HEK293 (cell line): ENCODE data around the gene TANGO6.

Source experiments
- CTCF ChIA-PET: fragments of 350-600 bp; formaldehyde crosslinking; extraction: SDS; loops from one replicate; lab custom pipeline; 2021; ENCODE audit warnings: antibody characterized with exemption; lab: Yijun Ruan, JAX
- POLR2A ChIA-PET: fragments of 300-600 bp; formaldehyde crosslinking; extraction: SDS; loops from one replicate; lab custom pipeline; 2020; ENCODE audit warnings: antibody characterized with exemption, inconsistent platforms; lab: Yijun Ruan, JAX
- H3K27ac ChIP-seq: fragments of 200-500 bp; sonication (Bioruptor generic); 2 replicates; pipeline ENCODE4 v1.5.1; 2014; ENCODE audit warnings: low read depth, low read length, control low read depth, inconsistent platforms; ENCODE audit errors: extremely low read depth
- H3K36me3 ChIP-seq, 2 experiments: fragments of 200-500 bp in 1 of 2; sonication (Bioruptor generic) in 1 of 2; 1 replicate in 1 of 2; 2 replicates in 1 of 2; pipeline ENCODE4 v1.5.1; 2014 to 2017; ENCODE audit warnings: inconsistent platforms in 2 of 2, low read length in 2 of 2; ENCODE audit not compliant: control insufficient read depth in 2 of 2, insufficient read depth in 1 of 2
- H3K4me1 ChIP-seq: fragments of 200-500 bp; sonication (Bioruptor generic); 2 replicates; pipeline ENCODE4 v1.5.1; 2014; ENCODE audit warnings: mild to moderate bottlenecking, low read length, inconsistent platforms; ENCODE audit not compliant: control insufficient read depth, insufficient read depth
- H3K4me3 ChIP-seq: 2 replicates; pipeline ENCODE4 v1.5.1; 2011; ENCODE audit warnings: low read depth, mild to moderate bottlenecking, control low read depth, low read length, moderate library complexity
- H3K9me3 ChIP-seq: fragments of 200-500 bp; sonication (Bioruptor generic); 2 replicates; pipeline ENCODE4 v1.5.1; 2014; ENCODE audit warnings: low read depth, low read length, inconsistent platforms; ENCODE audit not compliant: control insufficient read depth, insufficient read depth
- EGR2 ChIP-seq: fragments of 450-650 bp; formaldehyde crosslinking; IDR thresholded peaks from 2 replicates; pipeline ENCODE4 v1.5.1; 2016; ENCODE audit warnings: low read depth, missing biosample characterization, missing genetic modification characterization
- GLIS2 ChIP-seq: fragments of 450-650 bp; formaldehyde crosslinking; IDR thresholded peaks from 2 replicates; pipeline ENCODE4 v1.5.1; 2016; ENCODE audit warnings: missing biosample characterization, missing genetic modification characterization
- HOXA7 ChIP-seq: sonication (generic); formaldehyde crosslinking; IDR thresholded peaks from 2 replicates; pipeline ENCODE4 v1.8.1; 2022; ENCODE audit warnings: missing genetic modification reagents, borderline replicate concordance
- IKZF3 ChIP-seq: fragments of 450-650 bp; IDR thresholded peaks from 2 replicates; pipeline ENCODE4 v1.5.0; 2018; ENCODE audit warnings: missing biosample characterization, mild to moderate bottlenecking, missing genetic modification characterization, moderate library complexity
- KLF10 ChIP-seq: fragments of 450-650 bp; IDR thresholded peaks from 2 replicates; pipeline ENCODE4 v1.5.1; 2018; ENCODE audit warnings: missing biosample characterization, mild to moderate bottlenecking, missing genetic modification characterization
- KLF9 ChIP-seq: fragments of 450-650 bp; formaldehyde crosslinking; IDR thresholded peaks from 2 replicates; pipeline ENCODE4 v1.5.1; 2016; ENCODE audit warnings: missing biosample characterization, missing genetic modification characterization, low read depth
- MEIS1 ChIP-seq: sonication (generic); formaldehyde crosslinking; IDR thresholded peaks from 2 replicates; pipeline ENCODE4 v1.8.1; 2022; ENCODE audit warnings: missing genetic modification reagents, mild to moderate bottlenecking, borderline replicate concordance
- OVOL3 ChIP-seq: fragments of 450-650 bp; formaldehyde crosslinking; IDR thresholded peaks from 2 replicates; pipeline ENCODE4 v1.5.1; 2016; ENCODE audit warnings: missing biosample characterization, missing genetic modification characterization
- PRDM1 ChIP-seq: fragments of 450-650 bp; formaldehyde crosslinking; IDR thresholded peaks from 2 replicates; pipeline ENCODE4; 2016; ENCODE audit warnings: missing biosample characterization, missing genetic modification characterization
- SALL2 ChIP-seq: fragments of 450-650 bp; formaldehyde crosslinking; IDR thresholded peaks from 2 replicates; pipeline ENCODE4 v1.5.0; 2017; ENCODE audit warnings: missing biosample characterization, mild to moderate bottlenecking, missing genetic modification characterization, borderline replicate concordance
- TCF7L2 ChIP-seq: IDR thresholded peaks from 2 replicates; pipeline ENCODE4 v1.6.1; 2011; ENCODE audit warnings: low read depth, mild to moderate bottlenecking, inconsistent platforms, low read length, moderate library complexity, borderline replicate concordance
- YY1 ChIP-seq: fragments of 450-650 bp; formaldehyde crosslinking; IDR thresholded peaks from 2 replicates; pipeline ENCODE4 v1.5.1; 2018; ENCODE audit warnings: missing biosample characterization, missing genetic modification characterization
- ZNF10 ChIP-seq: fragments of 450-650 bp; formaldehyde crosslinking; IDR thresholded peaks from 2 replicates; pipeline ENCODE4 v1.5.1; 2017; ENCODE audit warnings: missing biosample characterization, missing genetic modification characterization
- ZNF132 ChIP-seq: fragments of 450-650 bp; formaldehyde crosslinking; IDR thresholded peaks from 2 replicates; pipeline ENCODE4 v1.5.1; 2017; ENCODE audit warnings: missing biosample characterization, missing genetic modification characterization, borderline replicate concordance
- ZNF140 ChIP-seq: fragments of 450-650 bp; formaldehyde crosslinking; IDR thresholded peaks from 2 replicates; pipeline ENCODE4 v1.5.1; 2016; ENCODE audit warnings: missing biosample characterization, missing genetic modification characterization
- ZNF155 ChIP-seq: fragments of 450-650 bp; formaldehyde crosslinking; IDR thresholded peaks from 2 replicates; pipeline ENCODE4 v1.5.1; 2016; ENCODE audit warnings: missing biosample characterization, missing genetic modification characterization
- ZNF24 ChIP-seq: fragments of 450-650 bp; formaldehyde crosslinking; IDR thresholded peaks from 2 replicates; pipeline ENCODE4 v1.5.1; 2016; ENCODE audit warnings: missing biosample characterization, missing genetic modification characterization
- ZNF366 ChIP-seq: fragments of 450-650 bp; formaldehyde crosslinking; conservative IDR thresholded peaks from 2 replicates; pipeline ENCODE4 v1.5.1; 2016; ENCODE audit warnings: missing biosample characterization, missing genetic modification characterization
- ZNF391 ChIP-seq: fragments of 450-650 bp; formaldehyde crosslinking; IDR thresholded peaks from 2 replicates; pipeline ENCODE4 v1.5.1; 2016; ENCODE audit warnings: low read depth, missing biosample characterization, missing genetic modification characterization, borderline replicate concordance
- ZNF514 ChIP-seq: fragments of 450-650 bp; formaldehyde crosslinking; IDR thresholded peaks from 2 replicates; pipeline ENCODE4 v1.5.1; 2016; ENCODE audit warnings: missing biosample characterization, missing genetic modification characterization
- ZNF561 ChIP-seq: fragments of 450-650 bp; IDR thresholded peaks from 2 replicates; pipeline ENCODE4 v1.5.1; 2018; ENCODE audit warnings: missing biosample characterization, missing genetic modification characterization, borderline replicate concordance
- ZNF670 ChIP-seq: fragments of 450-650 bp; formaldehyde crosslinking; IDR thresholded peaks from 2 replicates; pipeline ENCODE4 v1.5.1; 2016; ENCODE audit warnings: missing biosample characterization, missing genetic modification characterization, low read depth
- ZSCAN18 ChIP-seq: fragments of 450-650 bp; formaldehyde crosslinking; IDR thresholded peaks from 2 replicates; pipeline ENCODE4 v1.5.1; 2016; ENCODE audit warnings: missing biosample characterization, missing genetic modification characterization

Gene TANGO6

GRCh38 chr16:69116906-69117305, 273.6 kb downstream of the TANGO6 start:
- Histone ChIP-seq H3K4me3 (no peak overlapping the region), H3K27ac (no peak overlapping the region), H3K9me3 (no peaks in the 10 kb centered on the region), H3K4me1 (no peaks in the 10 kb centered on the region), H3K36me3 (peaks cover 0 to 80% of the 10 kb centered on the region in 2 experiments; a peak in 1 of 3 replicates)
- TF ChIP-seq ZNF155 (tag by site-specific recombination) = no peak
- no peak for TF ChIP-seq ZNF24 (tag by site-specific recombination)
- no peak for TF ChIP-seq MEIS1 (CRISPR knock-in tag)
- TF ChIP-seq KLF10 = no peak
- TF ChIP-seq IKZF3 (tag by site-specific recombination) = no peak
- no peak for TF ChIP-seq GLIS2
- no peak for TF ChIP-seq ZNF670 (tag by site-specific recombination)
- CTCF ChIA-PET = interaction anchor here (0.6 to 5.6 kb wide), 5 partner anchors 7 to 279 kb away, joined by 3 to 57 read pairs (median 4); partner anchors contain the start of gene HAS3
- POLR2A ChIA-PET = no interaction called here

GRCh38 chr16:69118468-69118867, 275.1 kb downstream of the TANGO6 start:
- Histone ChIP-seq H3K27ac (no peak overlapping the region), H3K4me3 (no peak overlapping the region), H3K4me1 (no peaks in the 10 kb centered on the region), H3K9me3 (no peaks in the 10 kb centered on the region), H3K36me3 (peaks cover 0 to 82% of the 10 kb centered on the region in 2 experiments; a peak in 2 of 3 replicates)
- no peak for TF ChIP-seq TCF7L2
- TF ChIP-seq ZNF391 (tag by site-specific recombination) = no peak
- no peak for TF ChIP-seq PRDM1
- no peak for TF ChIP-seq ZNF514 (tag by site-specific recombination)
- ChIA-PET CTCF (interaction anchor here (0.5 to 1.2 kb wide), 3 partner anchors 214 to 528 kb away, joined by 3 read pairs; no protein-coding TSS in a partner anchor), POLR2A (no interaction called here)

GRCh38 chr16:69118994-69119393, 275.7 kb downstream of the TANGO6 start:
- ChIA-PET POLR2A (no interaction called here), CTCF (interaction anchor here (1.1 kb wide), 1 partner anchor 529 kb away, joined by 3 read pairs; no protein-coding TSS in a partner anchor)
- Histone ChIP-seq H3K4me1 (no peaks in the 10 kb centered on the region), H3K9me3 (no peaks in the 10 kb centered on the region), H3K27ac (no peak overlapping the region), H3K36me3 (peaks cover 0 to 77% of the 10 kb centered on the region in 2 experiments; a peak in 2 of 3 replicates)
- TF ChIP-seq KLF9 (tag by site-specific recombination) (no peak), ZSCAN18 (tag by site-specific recombination) (no peak), EGR2 (tag by site-specific recombination) (no peak), YY1 (tag by site-specific recombination) (no peak), ZNF366 (tag by site-specific recombination) (no peak), ZNF132 (tag by site-specific recombination) (no peak), ZNF561 (tag by site-specific recombination) (no peak), OVOL3 (tag by site-specific recombination) (no peak), HOXA7 (CRISPR knock-in tag) (no peak), ZNF24 (tag by site-specific recombination) (no peak), ZNF140 (no peak), ZNF10 (tag by site-specific recombination) (no peak), SALL2 (tag by site-specific recombination) (no peak)
- TF ChIP-seq, all 188 proteins: peak for 0
- H3K4me3 ChIP-seq = no peak overlapping the region
